ENCODE measurements around the gene HOMER1.
"Not testable (repeated sequence)": the region's sequence is repeated elsewhere in the genome, so short reads cannot be mapped to it uniquely, and the experiment has no call there.

The HOMER1 gene

GRCh38 chr5:79517601-79518000, 3.7 kb upstream of the HOMER1 start:
- no peak for DNase-seq (ENCODE audit: low spot score)

GRCh38 chr5:79516986-79517385, 3.1 kb upstream of the HOMER1 start:
- DNase-seq (ENCODE audit: low spot score): no peak

GRCh38 chr5:79516331-79516730, 2.4 kb upstream of the HOMER1 start:
- DNase-seq (ENCODE audit: low spot score): not testable (repeated sequence)

- peak; percentile 92 for DNase-seq (ENCODE audit: low spot score)
These were observed 614 bp upstream of the HOMER1 start for GRCh38 chr5:79514391-79515105.

- peak; percentile 29 for DNase-seq (ENCODE audit: low spot score)
These were observed 628 bp downstream of the HOMER1 start for GRCh38 chr5:79513308-79513703.

- no peak for DNase-seq (ENCODE audit: low spot score)
These were observed 1.2 kb downstream of the HOMER1 start for GRCh38 chr5:79512471-79513307.

GRCh38 chr5:79512049-79512448, 1.9 kb downstream of the HOMER1 start:
- DNase-seq (ENCODE audit: low spot score): no peak

- DNase-seq (ENCODE audit: low spot score): no peak
These were observed 3.3 kb downstream of the HOMER1 start for GRCh38 chr5:79510638-79511037.

GRCh38 chr5:79509244-79509885, 4.6 kb downstream of the HOMER1 start:
- no peak for DNase-seq (ENCODE audit: low spot score)

- DNase-seq (ENCODE audit: low spot score): no peak
These were observed 5.1 kb downstream of the HOMER1 start for GRCh38 chr5:79508794-79509193.

GRCh38 chr5:79508354-79508753, 5.6 kb downstream of the HOMER1 start:
- DNase-seq (ENCODE audit: low spot score): no peak

GRCh38 chr5:79507251-79508205, 6.4 kb downstream of the HOMER1 start:
- DNase-seq (ENCODE audit: low spot score): no peak

- DNase-seq (ENCODE audit: low spot score): no peak
These were observed 8.8 kb downstream of the HOMER1 start for GRCh38 chr5:79505138-79505537.

GRCh38 chr5:79503794-79504495, 10.0 kb downstream of the HOMER1 start:
- no peak for DNase-seq (ENCODE audit: low spot score)

- DNase-seq (ENCODE audit: low spot score): no peak
These were observed 14.2 kb downstream of the HOMER1 start for GRCh38 chr5:79499640-79500273.

- DNase-seq (ENCODE audit: low spot score): no peak
These were observed 18.6 kb downstream of the HOMER1 start for GRCh38 chr5:79495311-79495710.

- no peak for DNase-seq (ENCODE audit: low spot score)
These were observed 20.2 kb downstream of the HOMER1 start for GRCh38 chr5:79493596-79494345.

GRCh38 chr5:79491690-79492317, 22.1 kb downstream of the HOMER1 start:
- DNase-seq (ENCODE audit: low spot score): no peak

GRCh38 chr5:79490323-79490936, 23.5 kb downstream of the HOMER1 start:
- DNase-seq (ENCODE audit: low spot score): no peak
